Fibroblast of peridontal ligament (primary cell): Measurements from ENCODE around the gene CRACDL.

Source experiments
- DNase-seq: peaks from one replicate; pipeline ENCODE4 v3.0.0-alpha.2; 2010; ENCODE audit errors: extremely low read depth

CRACDL gene

GRCh38 chr2:98824256-98825019 is 111.6 kb downstream of the CRACDL start:
- DNase-seq, result no peak

- no peak for DNase-seq
Measured at GRCh38 chr2:98823196-98824170, 112.5 kb downstream of the CRACDL start.

- DNase-seq, result no peak
Measured at GRCh38 chr2:98822301-98823164, 113.5 kb downstream of the CRACDL start.

GRCh38 chr2:98821629-98822135 is 114.3 kb downstream of the CRACDL start:
- DNase-seq, result no peak

- no peak for DNase-seq
Measured at GRCh38 chr2:98819231-98819766, 116.7 kb downstream of the CRACDL start.

- no peak for DNase-seq
Measured at GRCh38 chr2:98818164-98818563, 117.9 kb downstream of the CRACDL start.

- no peak for DNase-seq
Measured at GRCh38 chr2:98816281-98816680, 119.7 kb downstream of the CRACDL start.

GRCh38 chr2:98815795-98816194 is 120.2 kb downstream of the CRACDL start:
- DNase-seq, result no peak

- no peak for DNase-seq
Measured at GRCh38 chr2:98811766-98812165, 124.3 kb downstream of the CRACDL start.

GRCh38 chr2:98810588-98810928 is 125.5 kb downstream of the CRACDL start:
- no peak for DNase-seq

GRCh38 chr2:98809878-98810587 is 126.0 kb downstream of the CRACDL start:
- no peak for DNase-seq

GRCh38 chr2:98809116-98809515 is 126.9 kb downstream of the CRACDL start:
- no peak for DNase-seq

GRCh38 chr2:98808546-98808945 is 127.5 kb downstream of the CRACDL start:
- DNase-seq, result no peak

GRCh38 chr2:98807929-98808328 is 128.1 kb downstream of the CRACDL start:
- DNase-seq, result no peak

- DNase-seq, result no peak
Measured at GRCh38 chr2:98807221-98807620, 128.8 kb downstream of the CRACDL start.

- peak; percentile 2 for DNase-seq
Measured at GRCh38 chr2:98806236-98806697, 129.8 kb downstream of the CRACDL start.

- peak; percentile 19 for DNase-seq
Measured at GRCh38 chr2:98805412-98806171, 130.4 kb downstream of the CRACDL start.

GRCh38 chr2:98804736-98805135 is 131.3 kb downstream of the CRACDL start:
- no peak for DNase-seq

GRCh38 chr2:98804265-98804650 is 131.8 kb downstream of the CRACDL start:
- DNase-seq, result no peak
